ENCODE results near the gene FAM20A. TPM values are rescaled to one million over a fixed set of nuclear protein-coding genes. Genes with fewer than 3 reads are reported as not detected.

The FAM20A gene
- total and polyA plus RNA-seq, 2 of the 8 experiments (the other 6 are each of a cell fraction or from before 2014, with no cell fraction given) = 3.6 to 11.9 TPM

GRCh38 chr17:68512247-68512959, 88.8 kb downstream of the FAM20A start, which contains the start of gene PRKAR1A (continued):
- TF ChIP-seq CHD7 (IDR thresholded peaks at IDR 0.05; ENCODE audit: insufficient replicate concordance, low read length) = no peak
- TF ChIP-seq BRCA1 (IDR thresholded peaks at IDR 0.05; ENCODE audit: low read depth, low read length) = no peak
- TF ChIP-seq EP300 (IDR thresholded peaks at IDR 0.05; ENCODE audit: borderline replicate concordance in 1 of 2, low read depth in 2 of 2, low read length in 2 of 2) = peak in 1 of 2 experiments; percentile 2; a peak in 1 of 3 replicates
- TF ChIP-seq ATF3 (IDR thresholded peaks at IDR 0.05; ENCODE audit: insufficient read depth, low read depth, low read length) = no peak
- no peak for TF ChIP-seq RAD21 (IDR thresholded peaks at IDR 0.05 in 1 of 2, conservative IDR thresholded peaks at IDR 0.05 in 1 of 2; ENCODE audit: low read depth in 2 of 2, low read length in 2 of 2)
- TF ChIP-seq PHF8 (conservative IDR thresholded peaks at IDR 0.05; ENCODE audit: low read depth, low read length) = peak; percentile 65; the same call in 1 of the 2 replicates
- no peak for TF ChIP-seq CHD2 (IDR thresholded peaks at IDR 0.05; ENCODE audit: low read length)
- TF ChIP-seq GABPA (IDR thresholded peaks at IDR 0.05; ENCODE audit: borderline replicate concordance, insufficient read depth, low read length) = 0 out of 2 replicates have a peak, but pooled peaks have one; percentile 52
